ENCODE results near the gene ABLIM1. TPM values are rescaled to one million over a fixed set of nuclear protein-coding genes. Genes with fewer than 3 reads are reported as not detected.
A peak's percentile ranks its signal among the peaks of the same experiment; 100 is the strongest.
"Not testable (repeated sequence)": the region's sequence is repeated elsewhere in the genome, so short reads cannot be mapped to it uniquely, and the experiment has no call there.

ABLIM1 gene
- total RNA-seq, 1 experiment from 2014 or later, result 79.3 TPM

GRCh38 chr10:114703377-114704107 lies 45.5 kb upstream of the ABLIM1 start:
- intact Hi-C loops (cut with micrococcal nuclease; ENCODE audit: unreplicated experiment), result loop anchor here (1.0 kb wide), 3 partner anchors 83 to 232 kb away; no protein-coding TSS in a partner anchor
- Mint-ChIP-seq H3K4me1 (ENCODE audit: low read depth, unreplicated experiment) (no peaks in the 10 kb centered on the region), H3K27me3 (ENCODE audit: insufficient read depth, unreplicated experiment) (no peaks in the 10 kb centered on the region), H3K9me3 (ENCODE audit: unreplicated experiment) (no peaks in the 10 kb centered on the region), H3K36me3 (ENCODE audit: insufficient read depth, unreplicated experiment) (no peaks in the 10 kb centered on the region), H3K4me3 (ENCODE audit: unreplicated experiment) (no peak overlapping the region), H3K27ac (ENCODE audit: unreplicated experiment) (no peak overlapping the region)
- DNase-seq, result peak in 1 of 2 experiments; percentile 40
- Histone ChIP-seq H3K4me3 (ENCODE audit: low read depth, low read length) (no peak overlapping the region), H3K27me3 (replicated peaks; ENCODE audit: control insufficient read depth, insufficient read depth, low read length) (no peaks in the 10 kb centered on the region), H3K4me1 (no peaks in the 10 kb centered on the region), H3K9me3 (no peaks in the 10 kb centered on the region), H3K36me3 (ENCODE audit: control insufficient read depth, insufficient read depth, low read length) (no peaks in the 10 kb centered on the region)
- TF ChIP-seq, protein P1, sequence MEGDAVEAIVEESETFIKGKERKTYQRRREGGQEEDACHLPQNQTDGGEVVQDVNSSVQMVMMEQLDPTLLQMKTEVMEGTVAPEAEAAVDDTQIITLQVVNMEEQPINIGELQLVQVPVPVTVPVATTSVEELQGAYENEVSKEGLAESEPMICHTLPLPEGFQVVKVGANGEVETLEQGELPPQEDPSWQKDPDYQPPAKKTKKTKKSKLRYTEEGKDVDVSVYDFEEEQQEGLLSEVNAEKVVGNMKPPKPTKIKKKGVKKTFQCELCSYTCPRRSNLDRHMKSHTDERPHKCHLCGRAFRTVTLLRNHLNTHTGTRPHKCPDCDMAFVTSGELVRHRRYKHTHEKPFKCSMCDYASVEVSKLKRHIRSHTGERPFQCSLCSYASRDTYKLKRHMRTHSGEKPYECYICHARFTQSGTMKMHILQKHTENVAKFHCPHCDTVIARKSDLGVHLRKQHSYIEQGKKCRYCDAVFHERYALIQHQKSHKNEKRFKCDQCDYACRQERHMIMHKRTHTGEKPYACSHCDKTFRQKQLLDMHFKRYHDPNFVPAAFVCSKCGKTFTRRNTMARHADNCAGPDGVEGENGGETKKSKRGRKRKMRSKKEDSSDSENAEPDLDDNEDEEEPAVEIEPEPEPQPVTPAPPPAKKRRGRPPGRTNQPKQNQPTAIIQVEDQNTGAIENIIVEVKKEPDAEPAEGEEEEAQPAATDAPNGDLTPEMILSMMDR (IDR thresholded peaks at IDR 0.05; ENCODE audit: insufficient read depth in 1 of 2, low read depth in 1 of 2, low read length in 1 of 2, severe bottlenecking in 1 of 2, unreplicated experiment in 1 of 2), result peak; percentile 73 to 83
- CTCF ChIA-PET, result interaction anchor here (0.6 to 1.5 kb wide), 6 partner anchors 83 to 400 kb away, joined by 3 to 9 read pairs (median 5); no protein-coding TSS in a partner anchor
- POLR2A ChIA-PET, result interaction anchor here (1.1 kb wide), 1 partner anchor 71 kb away, joined by 3 read pairs; no protein-coding TSS in a partner anchor
- BruUV-seq (replicated peaks), result no TSS peak

DNA sequence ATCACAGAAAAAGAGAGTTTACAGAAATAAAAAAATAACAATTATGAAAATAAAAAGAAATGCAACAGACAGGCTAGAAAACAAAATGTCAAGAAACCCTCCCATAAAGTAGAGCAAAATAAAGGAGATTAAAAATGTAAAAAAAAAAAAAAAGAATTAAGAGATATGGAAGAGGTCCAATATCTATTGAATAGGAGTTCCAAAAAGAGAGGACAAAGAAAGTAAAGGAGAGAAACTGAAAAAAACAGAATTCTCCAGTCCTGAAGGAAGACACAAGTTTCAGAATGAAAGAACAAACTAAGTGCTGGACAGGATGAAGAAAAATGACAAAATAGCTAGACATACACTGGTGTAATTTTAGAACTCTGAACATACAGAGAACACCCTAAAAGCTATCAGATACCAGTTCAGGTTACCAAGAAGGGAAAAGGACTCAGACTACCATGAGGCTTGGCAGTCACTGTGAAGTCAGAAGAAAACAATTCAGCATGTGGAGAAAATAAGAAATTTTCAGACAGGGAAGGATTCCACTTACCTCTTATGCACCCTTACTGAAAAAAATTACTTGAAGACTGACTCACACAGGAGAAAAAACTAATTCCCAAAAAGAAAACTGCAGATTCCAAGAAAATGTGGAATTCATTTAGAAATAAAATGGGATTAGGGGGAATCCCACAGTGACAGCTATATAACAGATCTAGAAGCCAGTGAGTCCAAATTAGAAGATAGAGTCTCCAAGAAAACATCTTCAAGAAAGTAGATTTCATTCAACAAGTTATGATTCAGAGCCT lies 40.4 kb upstream of the ABLIM1 start:
- no peak overlapping the region for H3K4me3 ChIP-seq (ENCODE audit: low read depth, low read length)
- no peaks in the 10 kb centered on the region for H3K9me3 ChIP-seq
- no peaks in the 10 kb centered on the region for H3K4me1 ChIP-seq
- Mint-ChIP-seq H3K9me3 (ENCODE audit: unreplicated experiment) (no peaks in the 10 kb centered on the region), H3K4me1 (ENCODE audit: low read depth, unreplicated experiment) (no peaks in the 10 kb centered on the region), H3K36me3 (ENCODE audit: insufficient read depth, unreplicated experiment) (no peaks in the 10 kb centered on the region), H3K4me3 (ENCODE audit: unreplicated experiment) (no peak overlapping the region), H3K27ac (ENCODE audit: unreplicated experiment) (no peak overlapping the region), H3K27me3 (ENCODE audit: insufficient read depth, unreplicated experiment) (no peaks in the 10 kb centered on the region)
- intact Hi-C loops (cut with micrococcal nuclease; ENCODE audit: unreplicated experiment), result no loop called here
- TF ChIP-seq, protein P1 (IDR thresholded peaks at IDR 0.05; ENCODE audit: insufficient read depth in 1 of 2, low read depth in 1 of 2, low read length in 1 of 2, severe bottlenecking in 1 of 2, unreplicated experiment in 1 of 2), result no peak
- DNase-seq, result no peak
- H3K27me3 ChIP-seq (replicated peaks; ENCODE audit: control insufficient read depth, insufficient read depth, low read length), result no peaks in the 10 kb centered on the region
- POLR2A ChIA-PET, result no interaction called here
- no TSS peak for BruUV-seq (replicated peaks)
- CTCF ChIA-PET, result interaction anchor here (0.6 kb wide), 1 partner anchor 223 kb away, joined by 5 read pairs; no protein-coding TSS in a partner anchor
- no peaks in the 10 kb centered on the region for H3K36me3 ChIP-seq (ENCODE audit: control insufficient read depth, insufficient read depth, low read length)

DNA sequence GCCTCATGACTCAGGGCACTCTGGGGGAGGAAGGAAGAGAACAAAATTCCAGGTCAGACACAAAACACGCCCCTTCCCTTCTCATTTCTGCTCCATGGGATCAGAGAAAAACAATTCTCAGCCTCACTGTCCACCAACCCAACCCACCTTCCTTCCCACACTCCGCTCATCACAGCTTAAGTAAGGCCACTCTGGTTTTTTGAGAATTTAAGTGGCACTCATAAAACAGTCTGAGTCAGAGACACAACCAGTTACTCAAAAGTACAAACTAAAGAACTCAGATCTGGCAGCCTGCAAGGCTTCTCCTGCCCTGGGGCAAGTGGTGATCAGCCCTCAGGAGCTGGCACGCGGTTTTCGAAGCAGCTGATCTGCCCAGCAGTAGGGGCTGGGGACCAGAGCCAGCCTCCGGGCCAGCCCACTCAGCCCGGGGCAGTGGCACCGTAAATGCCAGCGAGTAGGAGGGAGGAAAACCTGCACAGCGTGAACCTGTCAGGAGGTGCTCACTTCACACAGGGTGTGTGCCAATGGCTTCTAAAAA lies 39.1 kb upstream of the ABLIM1 start:
- Mint-ChIP-seq H3K4me3 (ENCODE audit: unreplicated experiment) (no peak overlapping the region), H3K36me3 (ENCODE audit: insufficient read depth, unreplicated experiment) (no peaks in the 10 kb centered on the region), H3K4me1 (ENCODE audit: low read depth, unreplicated experiment) (no peaks in the 10 kb centered on the region), H3K9me3 (ENCODE audit: unreplicated experiment) (no peaks in the 10 kb centered on the region), H3K27ac (ENCODE audit: unreplicated experiment) (no peak overlapping the region), H3K27me3 (ENCODE audit: insufficient read depth, unreplicated experiment) (no peaks in the 10 kb centered on the region)
- POLR2A ChIA-PET, result no interaction called here
- Histone ChIP-seq H3K27me3 (replicated peaks; ENCODE audit: control insufficient read depth, insufficient read depth, low read length) (no peaks in the 10 kb centered on the region), H3K36me3 (ENCODE audit: control insufficient read depth, insufficient read depth, low read length) (no peaks in the 10 kb centered on the region), H3K4me3 (ENCODE audit: low read depth, low read length) (no peak overlapping the region), H3K9me3 (no peaks in the 10 kb centered on the region), H3K4me1 (no peaks in the 10 kb centered on the region)
- intact Hi-C loops (cut with micrococcal nuclease; ENCODE audit: unreplicated experiment), result no loop called here
- no TSS peak for BruUV-seq (replicated peaks)
- no peak for DNase-seq
- CTCF ChIA-PET, result no interaction called here
- TF ChIP-seq, protein P1 (IDR thresholded peaks at IDR 0.05; ENCODE audit: insufficient read depth in 1 of 2, low read depth in 1 of 2, low read length in 1 of 2, severe bottlenecking in 1 of 2, unreplicated experiment in 1 of 2), result no peak

GRCh38 chr10:114696301-114696700 lies 38.2 kb upstream of the ABLIM1 start:
- H3K4me1 ChIP-seq; DNase-seq; H3K27me3 Mint-ChIP-seq (ENCODE audit: insufficient read depth, unreplicated experiment); intact Hi-C loops (cut with micrococcal nuclease; ENCODE audit: unreplicated experiment); H3K27ac Mint-ChIP-seq (ENCODE audit: unreplicated experiment); CTCF ChIA-PET; H3K4me3 ChIP-seq (ENCODE audit: low read depth, low read length); H3K4me1 Mint-ChIP-seq (ENCODE audit: low read depth, unreplicated experiment); H3K36me3 ChIP-seq (ENCODE audit: control insufficient read depth, insufficient read depth, low read length); H3K9me3 ChIP-seq; H3K9me3 Mint-ChIP-seq (ENCODE audit: unreplicated experiment); BruUV-seq (replicated peaks); H3K27me3 ChIP-seq (replicated peaks; ENCODE audit: control insufficient read depth, insufficient read depth, low read length); H3K36me3 Mint-ChIP-seq (ENCODE audit: insufficient read depth, unreplicated experiment); H3K4me3 Mint-ChIP-seq (ENCODE audit: unreplicated experiment); POLR2A ChIA-PET: not testable (repeated sequence)
